Measurements from ENCODE around the gene TPST1. TPM values are rescaled to one million over a fixed set of nuclear protein-coding genes. Genes with fewer than 3 reads are reported as not detected.

The TPST1 gene
- total and polyA plus RNA-seq, 2 of the 8 experiments (the other 6 are each of a cell fraction or from before 2014, with no cell fraction given), result 8.2 to 18.4 TPM

DNA sequence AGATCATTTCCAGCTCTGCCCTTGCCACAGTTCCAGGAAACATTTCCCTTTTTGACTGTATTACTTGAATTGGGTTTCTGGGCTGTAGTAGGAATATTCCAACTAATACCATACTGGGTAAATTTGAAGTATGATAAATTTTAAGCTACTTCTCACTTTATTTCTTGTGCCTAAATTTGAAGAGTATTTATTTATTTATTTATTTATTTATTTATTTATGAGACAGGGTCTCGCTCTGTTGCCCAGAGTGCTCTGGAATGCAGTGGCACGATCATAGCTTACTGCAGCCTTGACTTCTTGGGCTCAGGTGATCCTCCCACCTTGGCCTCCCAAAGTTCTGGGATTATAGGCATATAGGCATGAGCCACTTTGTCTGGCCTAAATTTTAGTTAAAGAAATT is 105.5 kb downstream of the TPST1 start:
- no peak overlapping the region for H3K18ac ChIP-seq (ENCODE audit: extremely low read depth, low read length)
- H2BK120ac ChIP-seq (replicated peaks; ENCODE audit: low read depth, low read length), result no peak overlapping the region
- H3K9ac ChIP-seq (replicated peaks in 1 of 4; ENCODE audit: extremely low read depth in 1 of 4, low read depth in 3 of 4, low read length in 3 of 4), result no peak overlapping the region
- DNase-seq (ENCODE audit: low read depth in 1 of 2, low spot score in 2 of 2), result no peak
- H4K5ac ChIP-seq (ENCODE audit: insufficient read length, low read depth, low read length), result no peak overlapping the region
- no peaks in the 10 kb centered on the region for H3K27me3 ChIP-seq (replicated peaks in 1 of 4; ENCODE audit: control insufficient read depth in 3 of 4, extremely low read depth in 1 of 4, insufficient read depth in 3 of 4, low read length in 3 of 4)
- H3K79me2 ChIP-seq (ENCODE audit: control insufficient read depth in 1 of 2, insufficient read depth in 2 of 2, low read length in 2 of 2), result no peaks in the 10 kb centered on the region
- H3K4me1 ChIP-seq (replicated peaks in 1 of 4; ENCODE audit: control insufficient read depth in 3 of 4, insufficient read depth in 4 of 4, low read length in 3 of 4), result peaks cover 0 to 5% (median 3%) of the 10 kb centered on the region in 4 experiments; a peak in 2 of 7 replicates
- H3K23ac ChIP-seq (ENCODE audit: insufficient read length), result no peak overlapping the region
- no peak overlapping the region for H2BK20ac ChIP-seq (ENCODE audit: low read length)
- H2BK12ac ChIP-seq (ENCODE audit: low read depth, low read length), result no peak overlapping the region
- ChIA-PET CTCF (ENCODE audit: partially characterized antibody) (interaction anchor here (0.6 kb wide), 1 partner anchor 227 kb away, joined by 3 read pairs; no protein-coding TSS in a partner anchor), POLR2A (ENCODE audit: partially characterized antibody) (no interaction called here)
- FAIRE-seq, result no peak
- H3K4me2 ChIP-seq (ENCODE audit: insufficient read depth in 1 of 2, low read depth in 2 of 2, low read length in 2 of 2), result no peak overlapping the region
- H3K36me3 ChIP-seq (ENCODE audit: control insufficient read depth in 2 of 4, insufficient read depth in 4 of 4, low read length in 3 of 4), result no peaks in the 10 kb centered on the region
- no peaks in the 10 kb centered on the region for H4K20me1 ChIP-seq (replicated peaks in 1 of 2; ENCODE audit: control insufficient read depth in 1 of 2, insufficient read depth in 2 of 2, low read length in 2 of 2)
- H3K56ac ChIP-seq (replicated peaks; ENCODE audit: insufficient read length, low read depth, low read length), result no peak overlapping the region
- H3K4ac ChIP-seq (replicated peaks; ENCODE audit: insufficient read length, low read depth, low read length), result no peak overlapping the region
- no peak overlapping the region for H2AFZ ChIP-seq (ENCODE audit: low read length)
- no peak overlapping the region for H4K8ac ChIP-seq (ENCODE audit: extremely low read depth, insufficient read depth, low read length)
- no peaks in the 10 kb centered on the region for H3K79me1 ChIP-seq (ENCODE audit: low read depth, low read length)
- no peak overlapping the region for H3K27ac ChIP-seq (ENCODE audit: low read depth, low read length)
- no peak overlapping the region for H3K14ac ChIP-seq (ENCODE audit: insufficient read length)
- H3K9me3 ChIP-seq (ENCODE audit: insufficient read depth in 2 of 2, low read depth in 1 of 2, low read length in 1 of 2), result no peaks in the 10 kb centered on the region
- H2AK5ac ChIP-seq (ENCODE audit: low read depth, low read length), result no peak overlapping the region
- no peak overlapping the region for H2BK15ac ChIP-seq (ENCODE audit: low read length)
- no peaks in the 10 kb centered on the region for H3K23me2 ChIP-seq (ENCODE audit: low read depth, low read length)
- no peak overlapping the region for H3K4me3 ChIP-seq (ENCODE audit: extremely low read depth in 1 of 4, insufficient read depth in 2 of 4, low read depth in 3 of 4, low read length in 4 of 4)
- 93% methylated on average over 2 of the region's 2 CpGs; no CpG with 5 or more reads in 1 of the 2 experiments for WGBS, 2 experiments (ENCODE audit: extremely low coverage in 1 of 2, insufficient coverage in 1 of 2, insufficient read length in 1 of 2, insufficient replicate concordance in 2 of 2, low coverage in 1 of 2, low lambda C conversion rate in 2 of 2, missing lambda C conversion rate in 1 of 2)
- H2BK5ac ChIP-seq (ENCODE audit: low read depth, low read length), result no peak overlapping the region
- no peak overlapping the region for H4K91ac ChIP-seq (replicated peaks; ENCODE audit: insufficient read length, low read length)
- TF ChIP-seq MAFK (IDR thresholded peaks at IDR 0.05; ENCODE audit: low read depth, low read length), result no peak
- no peak for TF ChIP-seq HDAC2 (IDR thresholded peaks at IDR 0.05; ENCODE audit: borderline replicate concordance in 1 of 2, low read depth in 2 of 2, low read length in 2 of 2)
- TF ChIP-seq CREB1 (IDR thresholded peaks at IDR 0.05), result no peak
- no peak for TF ChIP-seq SRF (IDR thresholded peaks at IDR 0.05; ENCODE audit: low read depth, low read length)
- TF ChIP-seq SAP30 (IDR thresholded peaks at IDR 0.05; ENCODE audit: insufficient read depth, insufficient replicate concordance, low read length), result no peak
- TF ChIP-seq, protein P1, sequence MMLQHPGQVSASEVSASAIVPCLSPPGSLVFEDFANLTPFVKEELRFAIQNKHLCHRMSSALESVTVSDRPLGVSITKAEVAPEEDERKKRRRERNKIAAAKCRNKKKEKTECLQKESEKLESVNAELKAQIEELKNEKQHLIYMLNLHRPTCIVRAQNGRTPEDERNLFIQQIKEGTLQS (IDR thresholded peaks at IDR 0.05; ENCODE audit: insufficient read depth, low read depth, low read length), result no peak
- no peak for TF ChIP-seq SIX5 (IDR thresholded peaks at IDR 0.05; ENCODE audit: low read depth, low read length)
- no peak for TF ChIP-seq RNF2 (IDR thresholded peaks at IDR 0.05; ENCODE audit: borderline replicate concordance, low read depth, low read length, missing control alignments, poor library complexity, severe bottlenecking)
- no peak for TF ChIP-seq JUN (IDR thresholded peaks at IDR 0.05; ENCODE audit: low read depth, low read length)
- no peak for TF ChIP-seq TAF7 (optimal IDR thresholded peaks at IDR 0.05; ENCODE audit: borderline replicate concordance, low read depth, low read length)
- no peak for TF ChIP-seq CBX5 (IDR thresholded peaks at IDR 0.05; ENCODE audit: low read depth, low read length)
- TF ChIP-seq CBX8 (IDR thresholded peaks at IDR 0.05; ENCODE audit: borderline replicate concordance, low read depth, low read length), result no peak

Data from H1 (cell line).